Measurements from ENCODE around the gene CCSER2.
A peak's percentile ranks its signal among the peaks of the same experiment; 100 is the strongest.
"Not testable (repeated sequence)": the region's sequence is repeated elsewhere in the genome, so short reads cannot be mapped to it uniquely, and the experiment has no call there.

The CCSER2 gene

DNA sequence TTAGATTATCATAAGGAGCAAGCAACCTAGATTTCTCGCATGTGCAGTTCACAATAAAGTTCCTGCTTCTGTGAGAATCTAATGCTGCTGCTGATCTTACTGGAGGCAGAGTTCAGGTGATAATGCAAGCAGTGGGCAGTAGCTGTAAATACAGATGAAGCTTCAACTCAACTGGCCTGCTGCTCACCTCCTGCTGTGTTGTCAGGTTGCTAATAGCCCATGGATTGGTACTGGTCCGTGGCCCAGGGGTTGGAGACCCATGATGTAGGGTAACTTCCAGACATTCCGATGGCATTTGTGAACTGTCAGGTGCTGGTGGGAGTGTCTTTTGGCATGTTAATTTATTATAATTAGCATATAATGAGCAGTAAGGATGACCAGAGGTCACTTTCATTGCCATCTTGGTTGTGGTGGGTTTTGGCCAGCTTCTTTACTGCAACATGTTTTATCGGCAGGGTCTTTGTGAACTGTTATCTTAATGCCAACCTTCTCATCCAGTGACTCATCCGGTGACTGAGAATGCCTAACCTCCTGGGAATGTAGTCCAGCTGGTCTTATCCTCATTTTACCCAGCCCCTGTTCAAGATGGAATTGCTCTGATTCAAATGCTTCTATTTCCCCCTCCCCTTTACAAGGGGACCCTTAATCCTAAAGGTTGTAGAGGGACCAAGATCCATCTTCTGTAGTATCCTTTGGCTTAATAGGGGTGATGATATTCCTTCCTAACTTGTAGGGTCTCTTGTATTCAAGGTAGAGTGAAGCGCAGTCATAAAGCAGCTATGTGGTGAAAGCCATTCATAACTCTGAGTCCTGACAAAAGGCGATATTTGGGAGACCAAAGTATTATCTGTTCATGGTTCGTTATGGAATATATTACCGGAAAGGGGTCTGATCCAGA lies 165.8 kb downstream of the CCSER2 start:
- peak; percentile 63 for DNase-seq (ENCODE audit: low read depth)
- no peak for TF ChIP-seq CTCF (conservative IDR thresholded peaks at IDR 0.05; ENCODE audit: control insufficient read depth, insufficient read depth, low read depth, low read length)
- H3K4me3 ChIP-seq (ENCODE audit: control insufficient read depth, low read depth, low read length) = no peak overlapping the region

GRCh38 chr10:84494849-84495180 lies 166.4 kb downstream of the CCSER2 start:
- DNase-seq (ENCODE audit: low read depth) = no peak
- TF ChIP-seq CTCF (conservative IDR thresholded peaks at IDR 0.05; ENCODE audit: control insufficient read depth, insufficient read depth, low read depth, low read length) = no peak
- H3K4me3 ChIP-seq (ENCODE audit: control insufficient read depth, low read depth, low read length) = no peak overlapping the region

GRCh38 chr10:84497978-84498377 lies 169.6 kb downstream of the CCSER2 start:
- no peak overlapping the region for H3K4me3 ChIP-seq (ENCODE audit: control insufficient read depth, low read depth, low read length)
- no peak for TF ChIP-seq CTCF (conservative IDR thresholded peaks at IDR 0.05; ENCODE audit: control insufficient read depth, insufficient read depth, low read depth, low read length)
- DNase-seq (ENCODE audit: low read depth) = no peak

GRCh38 chr10:84499039-84499438 lies 170.7 kb downstream of the CCSER2 start:
- not testable (repeated sequence) for H3K4me3 ChIP-seq (ENCODE audit: control insufficient read depth, low read depth, low read length); DNase-seq (ENCODE audit: low read depth)

DNA sequence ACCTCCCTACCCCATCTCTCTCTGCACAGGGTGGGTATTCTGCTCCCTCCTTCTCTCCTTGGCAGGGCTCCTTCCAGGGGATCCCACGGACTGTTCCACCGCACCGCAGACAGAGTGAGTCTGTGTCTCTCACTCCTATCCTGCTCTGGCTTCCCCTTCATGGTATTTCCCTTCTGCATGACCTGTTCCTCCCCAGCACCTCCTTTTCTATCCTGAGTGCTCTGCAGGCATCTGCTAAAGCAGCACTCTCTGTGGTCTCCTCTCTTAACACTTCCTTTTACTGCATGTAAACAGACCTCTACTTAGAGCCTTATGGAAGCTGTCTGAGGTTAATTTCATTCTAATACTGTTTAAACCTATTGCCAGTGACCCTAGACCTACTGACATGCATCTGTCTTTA lies 171.5 kb downstream of the CCSER2 start:
- no peak for DNase-seq (ENCODE audit: low read depth)
- no peak for TF ChIP-seq CTCF (conservative IDR thresholded peaks at IDR 0.05; ENCODE audit: control insufficient read depth, insufficient read depth, low read depth, low read length)
- no peak overlapping the region for H3K4me3 ChIP-seq (ENCODE audit: control insufficient read depth, low read depth, low read length)

GRCh38 chr10:84510121-84510520 lies 181.7 kb downstream of the CCSER2 start:
- H3K4me3 ChIP-seq (ENCODE audit: control insufficient read depth, low read depth, low read length) = no peak overlapping the region
- DNase-seq (ENCODE audit: low read depth) = peak; percentile 43
- no peak for TF ChIP-seq CTCF (conservative IDR thresholded peaks at IDR 0.05; ENCODE audit: control insufficient read depth, insufficient read depth, low read depth, low read length)

DNA sequence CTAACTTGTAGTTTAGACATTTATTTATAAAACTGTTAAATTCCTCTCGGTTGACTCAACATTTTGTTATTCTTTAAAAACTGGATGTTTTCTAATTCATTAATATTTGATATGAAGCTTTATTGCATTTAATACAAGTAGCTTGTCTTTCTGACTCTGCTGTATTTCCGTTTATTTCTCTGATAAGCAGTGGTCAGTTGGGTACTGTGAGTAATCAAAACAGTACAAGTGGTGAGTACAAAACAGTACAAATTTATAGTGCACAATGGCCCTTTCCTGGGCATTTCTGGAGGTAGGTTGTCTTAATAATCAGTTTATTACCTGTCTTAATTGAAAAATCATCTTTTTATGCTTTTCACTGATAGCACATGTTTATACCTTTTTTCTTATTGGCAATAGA lies 182.7 kb downstream of the CCSER2 start:
- no peak for TF ChIP-seq CTCF (conservative IDR thresholded peaks at IDR 0.05; ENCODE audit: control insufficient read depth, insufficient read depth, low read depth, low read length)
- no peak overlapping the region for H3K4me3 ChIP-seq (ENCODE audit: control insufficient read depth, low read depth, low read length)
- no peak for DNase-seq (ENCODE audit: low read depth)
